GM21723 (cell line): ENCODE data around the gene DNAH12.

Experiments used
- ATAC-seq: cut with Tn5 transposase; IDR thresholded peaks from one replicate; pipeline ENCODE4 v1.9.1; 2021; ENCODE audit warnings: mild to moderate bottlenecking, moderate library complexity; ENCODE audit not compliant: unreplicated experiment

The DNAH12 gene

DNA sequence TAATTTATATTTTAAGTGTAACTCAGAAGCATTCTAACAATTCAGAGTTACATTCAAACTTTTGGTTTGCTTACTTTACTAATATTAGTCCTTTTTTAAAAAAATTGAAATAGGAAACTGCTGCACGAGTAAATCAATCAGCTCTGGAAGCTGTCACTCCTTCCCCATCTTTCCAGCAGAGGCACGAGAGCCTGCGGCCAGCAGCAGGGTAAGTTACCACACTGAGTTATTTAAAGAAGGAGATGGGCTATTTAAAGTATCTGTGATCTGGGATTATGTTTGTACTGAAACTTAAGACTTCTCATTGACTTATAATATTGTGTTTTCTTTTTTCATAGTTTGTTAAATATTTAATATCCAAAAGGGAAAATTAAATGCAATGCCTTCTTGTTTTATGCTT, 287.3 kb downstream of the DNAH12 start:
- ATAC-seq: no peak

- ATAC-seq: no peak
These were observed 291.7 kb downstream of the DNAH12 start for GRCh38 chr3:57252404-57252803.

- no peak for ATAC-seq
These were observed 299.2 kb downstream of the DNAH12 start for GRCh38 chr3:57244946-57245345.
